ENCODE results near the gene PCDHA2.
"Not testable (repeated sequence)": the region's sequence is repeated elsewhere in the genome, so short reads cannot be mapped to it uniquely, and the experiment has no call there.

PCDHA2 gene

DNA sequence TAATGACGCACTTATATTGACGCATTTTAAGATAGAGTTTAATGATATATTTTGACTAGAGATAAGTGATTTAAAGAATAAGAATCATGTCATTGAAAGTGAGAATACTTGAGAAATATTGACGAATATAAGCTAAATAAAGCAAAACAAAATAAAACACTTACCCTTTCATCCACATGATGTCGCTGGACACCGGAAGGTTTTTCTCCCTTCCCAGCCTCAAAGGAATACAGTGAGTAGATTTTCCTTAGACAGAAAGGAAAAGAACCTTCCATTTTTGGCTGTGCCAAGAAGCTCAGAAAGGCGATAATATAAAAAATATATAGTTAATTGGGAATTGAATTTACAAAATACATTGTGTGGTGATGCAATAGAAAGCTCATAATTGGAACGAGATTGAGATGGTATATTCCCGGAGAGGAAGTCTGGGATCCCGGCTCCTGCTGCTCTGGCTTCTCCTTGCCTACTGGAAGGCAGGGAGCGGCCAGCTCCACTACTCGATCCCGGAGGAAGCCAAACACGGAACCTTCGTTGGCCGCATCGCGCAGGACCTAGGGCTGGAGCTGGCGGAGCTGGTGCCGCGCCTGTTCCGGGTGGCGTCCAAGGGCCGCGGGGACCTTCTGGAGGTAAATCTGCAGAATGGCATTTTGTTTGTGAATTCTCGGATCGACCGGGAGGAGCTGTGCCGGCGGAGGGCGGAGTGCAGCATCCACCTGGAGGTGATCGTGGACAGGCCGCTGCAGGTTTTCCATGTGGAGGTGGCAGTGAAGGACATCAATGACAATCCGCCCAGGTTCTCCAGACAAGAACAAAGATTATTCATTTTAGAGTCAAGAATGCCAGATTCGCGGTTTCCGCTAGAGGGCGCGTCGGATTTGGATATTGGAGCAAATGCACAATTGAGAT is 27.0 kb downstream of the PCDHA2 start, which contains the start of gene PCDHA5:
TSS of gene PCDHA5 (plus strand) at position 239 of the 906 bp plus-strand sequence.
- no peak for DNase-seq (ENCODE audit: low read depth, low spot score)

DNA sequence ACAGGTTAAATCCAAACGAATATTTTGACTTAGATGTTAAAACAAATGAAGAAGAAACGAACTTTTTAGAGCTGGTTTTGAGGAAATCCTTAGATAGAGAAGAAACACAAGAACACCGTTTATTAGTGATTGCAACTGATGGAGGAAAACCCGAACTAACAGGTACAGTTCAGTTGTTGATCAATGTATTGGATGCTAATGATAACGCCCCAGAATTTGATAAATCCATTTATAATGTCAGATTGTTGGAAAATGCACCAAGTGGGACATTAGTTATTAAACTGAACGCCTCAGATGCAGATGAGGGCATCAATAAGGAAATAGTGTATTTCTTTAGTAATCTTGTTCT is 27.6 kb downstream of the PCDHA2 start:
- no peak for DNase-seq (ENCODE audit: low read depth, low spot score)

DNA sequence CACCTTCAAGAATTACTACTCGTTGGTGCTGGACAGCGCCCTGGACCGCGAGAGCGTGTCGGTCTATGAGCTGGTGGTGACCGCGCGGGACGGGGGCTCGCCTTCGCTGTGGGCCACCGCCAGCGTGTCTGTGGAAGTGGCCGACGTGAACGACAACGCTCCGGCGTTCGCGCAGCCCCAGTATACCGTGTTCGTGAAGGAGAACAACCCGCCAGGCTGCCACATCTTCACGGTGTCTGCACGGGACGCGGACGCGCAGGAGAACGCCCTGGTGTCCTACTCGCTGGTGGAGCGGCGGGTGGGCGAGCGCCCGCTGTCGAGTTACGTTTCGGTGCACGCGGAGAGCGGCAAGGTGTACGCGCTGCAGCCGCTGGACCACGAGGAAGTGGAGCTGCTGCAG is 28.3 kb downstream of the PCDHA2 start:
- DNase-seq (ENCODE audit: low read depth, low spot score): not testable (repeated sequence)

DNA sequence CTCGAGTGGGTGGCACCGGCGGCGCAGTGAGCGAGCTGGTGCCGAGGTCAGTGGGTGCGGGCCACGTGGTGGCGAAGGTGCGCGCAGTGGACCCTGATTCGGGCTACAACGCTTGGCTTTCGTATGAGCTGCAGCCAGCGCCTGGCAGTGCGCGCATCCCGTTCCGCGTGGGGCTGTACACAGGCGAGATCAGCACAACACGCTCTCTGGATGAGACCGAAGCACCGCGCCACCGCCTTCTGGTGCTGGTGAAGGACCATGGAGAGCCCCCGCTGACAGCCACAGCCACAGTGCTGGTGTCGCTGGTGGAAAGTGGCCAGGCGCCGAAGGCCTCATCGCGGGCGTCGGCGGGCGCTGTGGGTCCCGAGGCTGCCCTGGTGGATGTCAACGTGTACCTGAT is 28.8 kb downstream of the PCDHA2 start:
- DNase-seq (ENCODE audit: low read depth, low spot score): no peak

DNA sequence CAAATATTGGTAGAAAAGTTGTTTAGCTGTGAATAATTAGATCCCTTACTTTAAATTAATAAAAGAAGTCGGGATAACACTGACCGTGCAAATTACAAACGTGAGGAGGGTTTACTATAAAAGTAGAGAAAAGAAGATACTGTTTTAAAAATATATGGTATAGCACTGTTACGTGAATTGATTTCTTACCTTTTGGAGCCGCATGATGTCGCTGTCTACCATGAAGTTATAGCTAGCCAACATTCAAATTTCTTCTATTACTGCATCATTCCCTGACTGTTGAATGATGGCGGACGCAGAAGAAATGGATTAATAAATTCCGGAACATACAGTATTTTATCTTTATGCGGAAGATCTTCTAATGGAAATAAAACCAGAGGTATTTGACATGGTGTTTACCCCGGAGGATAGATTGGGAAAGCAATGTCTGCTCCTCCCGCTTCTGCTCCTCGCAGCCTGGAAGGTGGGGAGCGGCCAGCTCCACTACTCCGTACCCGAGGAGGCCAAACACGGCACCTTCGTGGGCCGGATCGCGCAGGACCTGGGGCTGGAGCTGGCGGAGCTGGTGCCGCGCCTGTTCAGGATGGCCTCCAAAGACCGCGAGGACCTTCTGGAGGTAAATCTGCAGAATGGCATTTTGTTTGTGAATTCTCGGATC is 33.2 kb downstream of the PCDHA2 start, which contains the start of gene PCDHA6:
TSS of gene PCDHA6 (plus strand) at position 257 of the 658 bp plus-strand sequence. CDS start at position 389, 132 bp downstream.
- DNase-seq (ENCODE audit: low read depth, low spot score): no peak

DNA sequence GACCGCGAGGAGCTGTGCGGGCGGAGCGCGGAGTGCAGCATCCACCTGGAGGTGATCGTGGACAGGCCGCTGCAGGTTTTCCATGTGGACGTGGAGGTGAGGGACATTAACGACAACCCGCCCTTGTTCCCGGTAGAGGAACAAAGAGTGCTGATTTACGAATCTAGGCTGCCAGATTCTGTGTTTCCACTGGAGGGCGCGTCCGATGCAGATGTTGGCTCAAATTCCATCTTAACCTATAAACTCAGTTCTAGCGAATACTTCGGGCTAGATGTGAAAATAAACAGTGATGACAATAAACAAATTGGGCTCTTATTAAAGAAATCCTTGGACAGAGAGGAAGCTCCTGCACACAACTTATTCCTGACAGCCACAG is 33.7 kb downstream of the PCDHA2 start:
- DNase-seq (ENCODE audit: low read depth, low spot score): peak; percentile 23

DNA sequence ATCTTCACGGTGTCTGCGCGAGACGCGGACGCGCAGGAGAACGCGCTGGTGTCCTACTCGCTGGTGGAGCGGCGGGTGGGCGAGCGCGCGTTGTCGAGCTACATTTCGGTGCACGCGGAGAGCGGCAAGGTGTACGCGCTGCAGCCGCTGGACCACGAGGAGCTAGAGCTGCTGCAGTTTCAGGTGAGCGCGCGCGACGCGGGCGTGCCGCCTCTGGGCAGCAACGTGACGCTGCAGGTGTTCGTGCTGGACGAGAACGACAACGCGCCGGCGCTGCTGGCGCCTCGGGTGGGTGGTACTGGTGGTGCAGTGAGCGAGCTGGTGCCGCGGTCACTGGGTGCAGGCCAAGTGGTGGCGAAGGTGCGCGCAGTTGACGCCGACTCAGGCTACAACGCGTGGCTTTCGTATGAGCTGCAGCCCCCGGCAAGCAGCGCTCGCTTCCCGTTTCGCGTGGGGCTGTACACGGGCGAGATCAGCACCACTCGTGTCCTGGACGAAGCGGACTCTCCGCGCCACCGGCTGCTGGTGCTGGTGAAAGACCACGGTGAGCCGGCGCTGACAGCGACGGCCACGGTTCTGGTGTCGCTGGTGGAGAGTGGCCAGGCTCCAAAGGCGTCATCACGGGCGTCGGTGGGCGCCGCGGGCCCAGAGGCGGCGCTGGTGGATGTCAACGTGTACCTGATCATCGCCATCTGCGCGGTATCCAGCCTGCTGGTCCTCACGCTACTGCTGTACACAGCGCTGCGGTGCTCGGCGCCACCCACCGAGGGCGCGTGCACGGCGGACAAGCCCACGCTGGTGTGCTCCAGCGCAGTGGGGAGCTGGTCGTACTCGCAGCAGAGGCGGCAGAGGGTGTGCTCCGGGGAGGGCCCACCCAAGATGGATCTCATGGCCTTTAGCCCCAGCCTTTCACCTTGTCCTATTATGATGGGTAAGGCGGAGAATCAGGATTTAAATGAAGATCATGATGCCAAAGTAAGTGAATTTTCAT is 35.2 kb downstream of the PCDHA2 start:
- DNase-seq (ENCODE audit: low read depth, low spot score): not testable (repeated sequence)

DNA sequence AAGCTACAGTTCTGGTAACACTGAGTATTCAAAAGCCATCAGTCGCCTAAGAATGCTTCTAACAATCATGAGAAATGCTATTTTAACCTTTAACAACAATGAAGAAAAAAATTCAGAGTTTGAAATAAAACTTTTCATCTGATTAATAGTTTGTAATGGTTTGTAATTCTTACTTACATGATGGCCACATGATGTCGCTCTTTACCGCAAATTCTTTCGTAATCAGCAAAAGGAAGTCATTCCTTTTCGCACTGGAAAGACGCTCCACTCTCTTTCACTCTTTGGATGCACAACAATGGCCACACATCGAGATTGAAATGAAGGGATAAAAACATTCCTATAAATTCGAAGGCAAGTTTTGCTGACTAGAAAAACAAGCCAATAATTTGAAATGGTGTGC is 39.3 kb downstream of the PCDHA2 start, which contains the start of gene PCDHA7:
TSS of gene PCDHA7 (plus strand) at position 277 of the 400 bp plus-strand sequence. CDS start at position 392, 115 bp downstream.
- no peak for DNase-seq (ENCODE audit: low read depth, low spot score)

DNA sequence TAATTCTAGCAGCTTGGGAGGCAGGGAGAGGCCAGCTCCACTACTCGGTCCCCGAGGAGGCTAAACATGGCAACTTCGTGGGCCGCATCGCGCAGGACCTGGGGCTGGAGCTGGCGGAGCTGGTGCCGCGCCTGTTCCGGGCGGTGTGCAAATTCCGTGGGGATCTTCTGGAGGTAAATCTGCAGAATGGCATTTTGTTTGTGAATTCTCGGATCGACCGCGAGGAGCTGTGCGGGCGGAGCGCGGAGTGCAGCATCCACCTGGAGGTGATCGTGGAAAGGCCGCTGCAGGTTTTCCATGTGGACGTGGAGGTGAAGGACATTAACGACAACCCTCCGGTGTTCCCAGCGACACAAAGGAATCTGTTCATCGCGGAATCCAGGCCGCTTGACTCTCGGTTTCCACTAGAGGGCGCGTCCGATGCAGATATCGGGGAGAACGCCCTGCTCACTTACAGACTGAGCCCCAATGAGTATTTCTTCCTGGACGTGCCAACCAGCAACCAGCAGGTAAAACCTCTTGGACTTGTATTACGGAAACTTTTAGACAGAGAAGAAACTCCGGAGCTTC is 39.9 kb downstream of the PCDHA2 start:
- DNase-seq (ENCODE audit: low read depth, low spot score): not testable (repeated sequence)

DNA sequence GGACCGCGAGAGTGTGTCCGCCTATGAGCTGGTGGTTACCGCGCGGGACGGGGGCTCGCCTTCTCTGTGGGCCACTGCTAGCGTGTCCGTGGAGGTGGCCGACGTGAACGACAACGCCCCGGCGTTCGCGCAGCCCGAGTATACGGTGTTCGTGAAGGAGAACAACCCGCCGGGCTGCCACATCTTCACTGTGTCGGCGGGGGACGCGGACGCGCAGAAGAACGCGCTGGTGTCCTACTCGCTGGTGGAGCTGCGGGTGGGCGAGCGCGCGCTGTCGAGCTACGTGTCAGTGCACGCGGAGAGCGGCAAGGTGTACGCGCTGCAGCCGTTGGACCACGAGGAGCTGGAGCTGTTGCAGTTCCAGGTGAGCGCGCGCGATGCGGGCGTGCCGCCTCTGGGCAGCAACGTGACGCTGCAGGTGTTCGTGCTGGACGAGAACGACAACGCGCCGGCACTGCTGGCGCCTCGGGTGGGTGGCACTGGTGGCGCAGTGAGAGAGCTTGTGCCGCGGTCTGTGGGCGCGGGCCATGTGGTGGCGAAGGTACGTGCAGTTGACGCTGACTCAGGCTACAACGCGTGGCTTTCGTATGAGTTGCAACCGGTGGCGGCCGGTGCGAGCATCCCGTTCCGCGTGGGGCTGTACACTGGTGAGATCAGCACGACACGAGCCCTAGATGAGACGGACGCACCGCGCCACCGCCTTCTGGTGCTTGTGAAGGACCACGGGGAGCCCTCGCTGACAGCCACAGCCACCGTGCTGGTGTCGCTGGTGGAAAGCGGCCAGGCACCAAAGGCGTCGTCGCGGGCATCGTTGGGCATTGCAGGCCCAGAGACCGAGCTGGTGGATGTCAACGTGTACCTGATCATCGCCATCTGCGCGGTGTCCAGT is 41.2 kb downstream of the PCDHA2 start:
- no peak for DNase-seq (ENCODE audit: low read depth, low spot score)

DNA sequence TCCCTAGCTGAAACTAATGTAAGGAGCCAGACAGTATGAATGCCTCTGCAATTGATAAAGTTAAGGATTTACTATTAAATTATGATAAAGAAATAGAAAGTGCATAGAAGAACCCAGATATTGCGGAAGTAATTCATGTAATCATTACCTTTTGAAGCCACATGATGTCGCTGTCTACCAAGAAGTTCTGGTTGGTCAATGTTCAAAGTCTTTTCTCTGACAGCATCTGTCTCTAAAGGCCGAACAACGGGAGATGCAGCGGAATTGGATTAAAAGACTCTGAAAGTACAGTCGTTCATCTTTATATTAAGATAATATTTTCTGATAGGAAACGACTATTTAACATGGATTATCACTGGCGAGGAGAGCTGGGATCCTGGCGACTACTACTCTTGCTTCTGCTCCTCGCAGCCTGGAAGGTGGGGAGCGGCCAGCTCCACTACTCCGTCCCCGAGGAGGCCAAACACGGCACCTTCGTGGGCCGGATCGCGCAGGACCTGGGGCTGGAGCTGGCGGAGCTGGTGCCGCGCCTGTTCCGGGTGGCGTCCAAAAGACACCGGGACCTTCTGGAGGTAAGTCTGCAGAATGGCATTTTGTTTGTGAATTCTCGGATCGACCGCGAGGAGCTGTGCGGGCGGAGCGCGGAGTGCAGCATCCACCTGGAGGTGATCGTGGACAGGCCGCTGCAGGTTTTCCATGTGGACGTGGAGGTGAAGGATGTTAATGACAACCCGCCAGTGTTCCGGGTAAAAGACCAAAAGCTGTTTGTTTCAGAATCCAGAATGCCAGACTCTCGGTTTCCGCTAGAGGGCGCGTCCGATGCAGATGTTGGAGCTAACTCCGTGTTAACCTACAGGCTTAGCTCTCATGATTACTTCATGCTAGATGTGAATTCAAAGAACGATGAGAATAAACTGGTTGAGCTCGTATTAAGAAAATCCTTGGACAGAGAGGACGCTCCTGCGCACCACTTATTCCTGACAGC is 46.6 kb downstream of the PCDHA2 start, which contains the start of gene PCDHA8:
TSS of gene PCDHA8 (plus strand) at position 210 of the 985 bp plus-strand sequence. CDS start at position 345, 135 bp downstream.
- DNase-seq (ENCODE audit: low read depth, low spot score): no peak

DNA sequence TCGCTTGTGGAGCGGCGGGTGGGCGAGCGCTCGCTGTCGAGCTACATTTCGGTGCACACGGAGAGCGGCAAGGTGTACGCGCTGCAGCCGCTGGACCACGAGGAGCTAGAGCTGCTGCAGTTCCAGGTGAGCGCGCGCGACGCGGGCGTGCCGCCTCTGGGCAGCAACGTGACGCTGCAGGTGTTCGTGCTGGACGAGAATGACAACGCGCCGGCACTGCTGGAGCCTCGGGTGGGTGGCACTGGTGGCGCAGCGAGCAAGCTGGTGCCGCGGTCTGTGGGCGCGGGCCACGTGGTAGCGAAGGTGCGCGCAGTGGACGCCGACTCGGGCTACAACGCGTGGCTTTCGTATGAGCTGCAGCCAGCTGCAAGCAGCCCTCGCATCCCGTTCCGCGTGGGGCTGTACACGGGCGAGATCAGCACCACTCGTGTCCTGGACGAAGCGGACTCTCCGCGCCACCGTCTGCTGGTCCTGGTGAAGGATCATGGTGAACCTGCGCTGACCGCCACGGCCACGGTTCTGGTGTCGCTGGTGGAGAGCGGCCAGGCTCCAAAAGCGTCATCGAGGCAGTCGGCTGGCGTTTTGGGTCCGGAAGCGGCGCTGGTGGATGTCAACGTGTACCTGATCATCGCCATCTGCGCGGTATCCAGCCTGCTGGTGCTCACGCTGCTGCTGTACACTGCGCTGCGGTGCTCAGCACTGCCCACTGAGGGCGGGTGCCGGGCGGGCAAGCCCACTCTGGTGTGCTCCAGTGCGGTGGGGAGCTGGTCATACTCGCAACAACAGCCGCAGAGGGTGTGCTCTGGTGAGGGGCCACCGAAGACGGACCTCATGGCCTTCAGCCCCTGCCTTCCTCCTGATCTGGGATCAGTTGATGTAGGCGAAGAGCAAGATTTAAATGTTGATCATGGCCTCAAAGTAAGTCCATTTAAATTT is 48.4 kb downstream of the PCDHA2 start:
- no peak for DNase-seq (ENCODE audit: low read depth, low spot score)

Data from iPS DF 19.7 (cell line).